Loucy (cell line): Measurements from ENCODE around the gene NR2C2.

Experiments used
- H2AFZ ChIP-seq: fragments of 200-600 bp; sonication (generic); 2 replicates; pipeline ENCODE4 v1.6.0; 2016; ENCODE audit warnings: antibody characterized with exemption, mild to moderate bottlenecking, low read length, moderate library complexity
- H3F3A ChIP-seq: fragments of 200-600 bp; 2 replicates; pipeline ENCODE4 v1.6.0; 2016; ENCODE audit warnings: antibody characterized with exemption, low read depth, mild to moderate bottlenecking
- H3K27me3 ChIP-seq: fragments of 200-600 bp; sonication (generic); 2 replicates; pipeline ENCODE4 v1.6.1; 2014; ENCODE audit warnings: low read length, mild to moderate bottlenecking; ENCODE audit not compliant: insufficient read depth, poor library complexity, severe bottlenecking
- H3K36me3 ChIP-seq: fragments of 200-600 bp; sonication (generic); 2 replicates; pipeline ENCODE4 v1.6.1; 2016; ENCODE audit warnings: low read length; ENCODE audit not compliant: insufficient read depth
- H3K4me1 ChIP-seq: fragments of 200-600 bp; sonication (generic); 2 replicates; pipeline ENCODE4 v1.5.1; 2014; ENCODE audit warnings: low read length, mild to moderate bottlenecking; ENCODE audit not compliant: insufficient read depth, poor library complexity, severe bottlenecking
- H3K4me2 ChIP-seq: fragments of 200-600 bp; sonication (generic); 2 replicates; pipeline ENCODE4 v1.6.0; 2014; ENCODE audit warnings: antibody characterized with exemption, low read length, low read depth, mild to moderate bottlenecking; ENCODE audit not compliant: poor library complexity, severe bottlenecking
- H3K4me3 ChIP-seq: fragments of 200-600 bp; sonication (generic); 2 replicates; pipeline ENCODE4 v1.5.1; 2014; ENCODE audit warnings: low read length, mild to moderate bottlenecking, mixed read lengths; ENCODE audit not compliant: poor library complexity, severe bottlenecking
- H3K79me2 ChIP-seq: fragments of 200-600 bp; sonication (generic); 2 replicates; pipeline ENCODE4 v1.6.1; 2014; ENCODE audit warnings: low read length; ENCODE audit not compliant: insufficient read depth
- H3K9ac ChIP-seq: fragments of 200-600 bp; sonication (generic); 2 replicates; pipeline ENCODE4 v1.6.0; 2014; ENCODE audit warnings: mild to moderate bottlenecking, low read depth, low read length, moderate library complexity; ENCODE audit not compliant: poor library complexity, severe bottlenecking
- H3K9me2 ChIP-seq: fragments of 200-600 bp; sonication (generic); replicated peaks from 2 replicates; pipeline ENCODE4 v1.6.1; 2016; ENCODE audit warnings: low read depth, low read length, mixed read lengths
- H3K9me3 ChIP-seq: fragments of 200-600 bp; sonication (generic); 2 replicates; pipeline ENCODE4 v1.6.1; 2014; ENCODE audit warnings: mild to moderate bottlenecking, antibody characterized with exemption, low read length, low read depth; ENCODE audit not compliant: insufficient read depth
- H4K20me1 ChIP-seq: fragments of 200-600 bp; sonication (generic); 2 replicates; pipeline ENCODE4 v1.6.0; 2014; ENCODE audit warnings: antibody characterized with exemption, low read length, mild to moderate bottlenecking; ENCODE audit not compliant: insufficient read depth, poor library complexity, severe bottlenecking
- CTCF ChIP-seq: fragments of 200-600 bp; sonication (generic); conservative IDR thresholded peaks from 2 replicates; pipeline ENCODE4 v1.5.1; 2014; ENCODE audit warnings: mild to moderate bottlenecking, antibody characterized with exemption, low read length
- EZH2phosphoT487 ChIP-seq: fragments of 200-600 bp; IDR thresholded peaks from 2 replicates; pipeline ENCODE4 v1.6.1; 2018; ENCODE audit warnings: antibody characterized with exemption, mild to moderate bottlenecking, moderate library complexity, borderline replicate concordance

Gene NR2C2

GRCh38 chr3:14925729-14926591, 21.4 kb upstream of the NR2C2 start:
- no peak overlapping the region for H3K4me2 ChIP-seq
- no peaks in the 10 kb centered on the region for H3K9me2 ChIP-seq
- H3F3A ChIP-seq, result no peaks in the 10 kb centered on the region
- no peak overlapping the region for H3K4me3 ChIP-seq
- no peaks in the 10 kb centered on the region for H3K36me3 ChIP-seq
- H3K9ac ChIP-seq, result no peak overlapping the region
- H3K79me2 ChIP-seq, result no peaks in the 10 kb centered on the region
- H2AFZ ChIP-seq, result no peak overlapping the region
- no peaks in the 10 kb centered on the region for H3K27me3 ChIP-seq
- no peaks in the 10 kb centered on the region for H3K9me3 ChIP-seq
- H3K4me1 ChIP-seq, result peaks cover 4% of the 10 kb centered on the region
- no peaks in the 10 kb centered on the region for H4K20me1 ChIP-seq
- TF ChIP-seq EZH2phosphoT487 (no peak), CTCF (peak; percentile 83)

- TF ChIP-seq CTCF, result no peak
- H3K27me3 ChIP-seq, result no peaks in the 10 kb centered on the region
- no peak overlapping the region for H2AFZ ChIP-seq
- H3K4me3 ChIP-seq, result no peak overlapping the region
- no peak overlapping the region for H3K4me2 ChIP-seq
- H3K36me3 ChIP-seq, result no peaks in the 10 kb centered on the region
- H3K9me2 ChIP-seq, result no peaks in the 10 kb centered on the region
- no peaks in the 10 kb centered on the region for H3K79me2 ChIP-seq
- H3K9me3 ChIP-seq, result no peaks in the 10 kb centered on the region
- H3K4me1 ChIP-seq, result peaks cover 4% of the 10 kb centered on the region
- H4K20me1 ChIP-seq, result no peaks in the 10 kb centered on the region
- H3K9ac ChIP-seq, result no peak overlapping the region
- H3F3A ChIP-seq, result no peaks in the 10 kb centered on the region
Observed at GRCh38 chr3:14926592-14926991, 20.8 kb upstream of the NR2C2 start.

GRCh38 chr3:14927308-14927707, 20.1 kb upstream of the NR2C2 start:
- Histone ChIP-seq H3K4me1 (peaks cover 4% of the 10 kb centered on the region), H3K9me3 (no peaks in the 10 kb centered on the region), H3K36me3 (no peaks in the 10 kb centered on the region), H3K79me2 (no peaks in the 10 kb centered on the region), H3K27me3 (no peaks in the 10 kb centered on the region), H3K4me2 (no peak overlapping the region), H3K4me3 (no peak overlapping the region), H3K9ac (no peak overlapping the region), H3K9me2 (no peaks in the 10 kb centered on the region), H4K20me1 (no peaks in the 10 kb centered on the region), H3F3A (no peaks in the 10 kb centered on the region), H2AFZ (no peak overlapping the region)
- no peak for TF ChIP-seq EZH2phosphoT487
- TF ChIP-seq CTCF, result no peak
